SU-DHL-6 (cell line): ENCODE results near the gene CCN2.

ENCODE experiments used
- H2AFZ ChIP-seq: fragments of 200-600 bp; sonication (generic); 2 replicates; pipeline ENCODE4 v1.6.1; 2014; ENCODE audit warnings: low read depth, mild to moderate bottlenecking, moderate library complexity, mixed read lengths, antibody characterized with exemption, low read length; ENCODE audit not compliant: severe bottlenecking
- H3F3A ChIP-seq: fragments of 200-600 bp; shearing (Covaris generic); 2 replicates; pipeline ENCODE4 v1.6.0; 2016; ENCODE audit warnings: antibody characterized with exemption, mild to moderate bottlenecking; ENCODE audit not compliant: insufficient read depth
- H3K27ac ChIP-seq: fragments of 200-600 bp; sonication (generic); 2 replicates; pipeline ENCODE4 v1.5.1; 2016; ENCODE audit warnings: low read depth, mild to moderate bottlenecking, low read length, moderate library complexity, mixed read lengths
- H3K27me3 ChIP-seq: fragments of 200-600 bp; sonication (generic), shearing (Covaris generic); 2 replicates; pipeline ENCODE4 v1.6.0; 2014; ENCODE audit warnings: mild to moderate bottlenecking, low read length
- H3K36me3 ChIP-seq: fragments of 200-600 bp; sonication (generic); 2 replicates; pipeline ENCODE4 v1.6.1; 2014; ENCODE audit warnings: mild to moderate bottlenecking, low read length, mixed read lengths
- H3K4me2 ChIP-seq: fragments of 300-600, 200-600 bp; shearing (Covaris generic), sonication (generic); 2 replicates; pipeline ENCODE4 v1.6.0; 2014; ENCODE audit warnings: low read length, low read depth, mild to moderate bottlenecking; ENCODE audit not compliant: poor library complexity, severe bottlenecking
- H3K4me3 ChIP-seq: fragments of 200-600 bp; sonication (generic); 2 replicates; pipeline ENCODE4 v1.5.1; 2014; ENCODE audit warnings: antibody characterized with exemption, low read length, mild to moderate bottlenecking, mixed read lengths; ENCODE audit not compliant: insufficient read depth, poor library complexity, severe bottlenecking
- H3K79me2 ChIP-seq: fragments of 200-600 bp; sonication (generic); 2 replicates; pipeline ENCODE4 v1.6.1; 2014; ENCODE audit warnings: mild to moderate bottlenecking, low read length, moderate library complexity; ENCODE audit not compliant: insufficient read depth
- H3K9ac ChIP-seq: fragments of 200-600 bp; sonication (generic); 2 replicates; pipeline ENCODE4 v1.7.0; 2014; ENCODE audit warnings: mild to moderate bottlenecking, low read length
- H3K9me2 ChIP-seq: fragments of 200-600 bp; sonication (generic); replicated peaks from 2 replicates; pipeline ENCODE4 v1.6.1; 2014; ENCODE audit warnings: low read length; ENCODE audit not compliant: insufficient read depth
- H3K9me3 ChIP-seq: fragments of 200-600 bp; sonication (generic); 2 replicates; pipeline ENCODE4 v1.6.1; 2014; ENCODE audit warnings: low read length, mixed read lengths; ENCODE audit not compliant: insufficient read depth
- H4K20me1 ChIP-seq: fragments of 200-600 bp; sonication (generic); 2 replicates; pipeline ENCODE4 v1.6.1; 2014; ENCODE audit warnings: low read depth, mild to moderate bottlenecking, antibody characterized with exemption, low read length, moderate library complexity, mixed read lengths
- CTCF ChIP-seq: fragments of 200-600 bp; sonication (generic); IDR thresholded peaks from one replicate; pipeline ENCODE4 v1.5.1; 2017; ENCODE audit warnings: antibody characterized with exemption, mild to moderate bottlenecking, low read length, moderate library complexity; ENCODE audit not compliant: insufficient read depth, poor library complexity, severe bottlenecking
- EZH2phosphoT487 ChIP-seq: fragments of 200-600 bp; sonication (generic), shearing (Covaris generic); conservative IDR thresholded peaks from 2 replicates; pipeline ENCODE4 v1.6.1; 2018; ENCODE audit warnings: mild to moderate bottlenecking, antibody characterized with exemption, low read length, moderate library complexity, mixed read lengths

CCN2 gene

DNA sequence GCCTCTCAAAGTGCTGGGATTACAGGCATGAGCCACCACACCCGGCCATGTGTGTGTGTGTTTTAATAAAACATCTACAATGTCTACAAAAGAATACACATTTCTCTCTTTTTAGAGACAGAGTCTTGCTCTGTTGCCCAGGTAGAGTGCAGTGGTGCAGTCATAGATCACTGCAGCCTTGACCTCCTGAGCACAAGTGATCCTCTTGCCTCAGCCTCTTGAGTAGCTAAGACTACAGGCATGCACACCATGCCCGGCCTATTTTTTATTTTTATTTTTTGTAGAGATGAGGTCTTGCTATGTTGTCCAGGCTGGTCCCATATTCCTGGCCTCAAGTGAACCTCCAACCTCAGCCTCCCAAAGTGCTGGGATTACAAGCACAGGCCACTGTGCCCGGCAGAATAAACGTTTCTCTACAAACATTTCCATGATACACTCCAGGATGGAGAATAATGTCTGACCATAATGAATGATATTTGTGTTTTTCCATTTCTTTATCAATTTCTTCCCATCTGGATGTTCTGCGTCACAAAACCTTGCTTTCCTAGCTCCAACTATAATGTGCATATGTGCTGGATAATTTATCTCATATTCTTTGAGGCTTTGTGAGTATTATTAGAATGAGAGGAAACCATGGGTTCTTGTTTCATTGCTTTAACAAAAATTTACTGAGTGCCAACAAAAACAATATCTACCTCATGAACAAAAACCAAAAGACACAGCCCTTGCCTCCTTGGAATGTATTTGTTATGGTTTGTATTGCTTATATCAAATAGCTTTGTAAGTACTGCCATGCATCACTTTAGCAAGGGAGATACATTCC, 28.6 kb upstream of the CCN2 start:
- H3K9me3 ChIP-seq = no peaks in the 10 kb centered on the region
- TF ChIP-seq EZH2phosphoT487 = no peak
- TF ChIP-seq CTCF = no peak
- H3K27ac ChIP-seq = no peak overlapping the region
- no peaks in the 10 kb centered on the region for H3K79me2 ChIP-seq
- H3K27me3 ChIP-seq = no peaks in the 10 kb centered on the region
- no peaks in the 10 kb centered on the region for H3F3A ChIP-seq
- H3K4me2 ChIP-seq = no peak overlapping the region
- H4K20me1 ChIP-seq = no peaks in the 10 kb centered on the region
- H3K9me2 ChIP-seq = no peaks in the 10 kb centered on the region
- no peak overlapping the region for H3K4me3 ChIP-seq
- H3K36me3 ChIP-seq = no peaks in the 10 kb centered on the region
- H3K9ac ChIP-seq = no peak overlapping the region
- no peak overlapping the region for H2AFZ ChIP-seq

DNA sequence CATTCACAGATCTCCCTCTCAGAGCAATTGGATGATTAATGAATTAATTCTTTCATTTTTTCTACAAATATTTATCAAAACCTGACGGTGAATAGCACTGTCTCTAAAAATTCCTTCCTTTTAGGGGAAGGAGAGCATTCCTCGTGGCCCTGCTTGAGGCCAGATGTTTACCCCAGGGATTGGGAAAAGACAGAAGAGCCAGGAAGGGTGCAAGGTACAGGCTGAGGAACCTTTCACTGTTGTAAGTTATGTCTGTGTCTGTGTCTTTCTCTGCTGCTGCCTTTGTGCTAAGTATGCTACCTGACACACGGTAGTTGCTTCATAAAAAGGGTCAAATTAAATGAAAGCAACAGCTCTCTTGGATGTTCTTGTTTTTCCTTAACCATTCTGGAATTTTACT, 27.4 kb upstream of the CCN2 start:
- Histone ChIP-seq H3K4me3 (no peak overlapping the region), H3K4me2 (no peak overlapping the region), H3K36me3 (no peaks in the 10 kb centered on the region), H3K9me2 (no peaks in the 10 kb centered on the region), H4K20me1 (no peaks in the 10 kb centered on the region), H3K9ac (no peak overlapping the region), H3K27me3 (no peaks in the 10 kb centered on the region), H3K79me2 (no peaks in the 10 kb centered on the region), H3F3A (no peaks in the 10 kb centered on the region), H3K9me3 (no peaks in the 10 kb centered on the region), H3K27ac (no peak overlapping the region), H2AFZ (no peak overlapping the region)
- TF ChIP-seq CTCF (no peak), EZH2phosphoT487 (no peak)

GRCh38 chr6:131976545-131977061, 25.4 kb upstream of the CCN2 start:
- TF ChIP-seq CTCF = no peak
- TF ChIP-seq EZH2phosphoT487 = no peak
- Histone ChIP-seq H3K9me2 (no peaks in the 10 kb centered on the region), H3K27me3 (no peaks in the 10 kb centered on the region), H3K27ac (no peak overlapping the region), H3K79me2 (no peaks in the 10 kb centered on the region), H3K4me3 (no peak overlapping the region), H4K20me1 (no peaks in the 10 kb centered on the region), H3K36me3 (no peaks in the 10 kb centered on the region), H2AFZ (no peak overlapping the region), H3K4me2 (no peak overlapping the region), H3K9ac (no peak overlapping the region), H3K9me3 (no peaks in the 10 kb centered on the region), H3F3A (no peaks in the 10 kb centered on the region)
